NAMALWA (cell line): Measurements from ENCODE around the gene NNAT.

Experiments
- DNase-seq: peaks from one replicate; pipeline ENCODE4 v3.0.0-alpha.2; 2015; ENCODE audit warnings: low spot score

Gene NNAT

DNA sequence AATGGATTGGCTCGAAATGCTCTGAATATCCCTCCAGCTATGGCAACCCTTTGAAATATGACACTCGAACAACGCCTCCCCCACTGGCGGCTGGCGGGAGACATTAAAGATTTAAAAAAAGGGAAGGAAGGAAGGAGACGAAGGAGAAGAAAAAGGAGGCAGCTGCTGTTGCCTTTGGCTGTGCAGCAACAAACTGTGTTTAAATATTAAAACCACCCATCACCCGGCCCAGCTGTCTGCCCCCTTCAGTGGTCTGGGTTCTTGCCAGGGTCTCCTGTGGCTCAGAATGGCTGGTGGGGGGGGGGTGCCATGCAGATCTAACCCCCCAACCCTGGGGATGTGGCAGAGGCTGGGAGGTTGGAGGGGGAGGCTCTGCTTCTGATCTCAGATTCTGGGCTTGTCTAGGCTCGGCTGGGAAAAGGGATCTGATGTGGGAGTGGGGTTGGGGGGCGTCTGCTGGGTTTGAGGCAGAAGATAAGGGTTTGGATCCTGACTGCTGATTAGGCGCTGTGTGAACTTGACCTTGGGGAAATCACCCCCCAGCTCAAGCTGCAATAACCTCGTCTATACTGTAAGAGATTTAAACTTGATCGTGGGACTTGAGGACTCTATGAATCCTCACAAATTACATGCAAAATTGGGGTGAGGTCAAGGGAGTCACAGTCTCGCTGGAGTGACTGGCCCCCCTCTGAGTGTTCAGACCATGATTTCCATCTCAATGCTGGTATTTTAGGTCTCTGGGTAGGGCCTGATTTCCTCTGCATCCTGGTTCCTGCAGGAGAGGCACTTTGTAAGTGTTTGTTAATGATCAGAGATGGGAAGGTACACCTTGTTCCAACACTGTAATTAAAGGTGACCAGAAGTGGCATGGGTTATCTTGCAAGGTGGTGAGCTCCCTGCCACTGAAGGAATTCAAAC is 46.9 kb downstream of the NNAT start:
- no peak for DNase-seq

DNA sequence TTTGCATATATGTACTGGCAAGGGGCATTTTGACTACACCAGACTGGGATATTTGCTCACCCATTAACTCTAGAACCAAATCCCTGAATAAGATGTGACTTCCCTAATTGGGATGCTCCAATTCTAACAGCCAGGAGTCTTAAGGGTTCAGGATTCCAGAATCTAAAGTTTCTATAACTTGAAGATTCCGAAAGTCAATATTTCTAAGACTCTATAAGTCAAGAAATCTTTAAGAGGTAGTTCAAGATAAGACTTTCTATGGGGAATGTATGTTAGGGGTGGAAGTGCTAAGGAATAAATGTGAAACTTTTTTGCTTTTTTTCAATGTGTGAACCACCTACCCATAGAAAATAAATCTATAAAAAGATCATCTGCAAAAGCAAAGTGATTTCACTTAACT is 49.4 kb downstream of the NNAT start:
- no peak for DNase-seq

DNA sequence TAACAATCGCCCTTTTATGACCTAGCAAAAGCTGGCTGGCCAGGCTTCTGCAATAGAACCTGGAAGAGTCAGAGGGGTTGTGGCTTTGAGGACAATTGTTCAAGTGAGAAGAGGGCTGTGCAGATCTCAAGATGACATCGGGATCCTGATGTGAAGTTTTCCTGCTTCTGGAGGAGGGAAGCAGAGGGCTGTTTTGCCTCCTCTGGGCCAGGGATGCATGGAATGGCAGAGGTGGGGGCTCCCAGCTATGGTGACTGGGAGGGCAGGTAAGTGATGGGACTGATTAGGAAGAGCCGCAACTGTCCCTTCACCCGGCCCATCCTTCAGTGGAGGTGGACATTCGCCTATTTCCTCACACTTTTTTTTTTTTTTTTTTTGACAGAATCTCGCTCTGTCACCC is 50.0 kb downstream of the NNAT start:
- no peak for DNase-seq
